HG03159 (cell line): ENCODE measurements around the gene TTLL11.
"Not testable (repeated sequence)": the region's sequence is repeated elsewhere in the genome, so short reads cannot be mapped to it uniquely, and the experiment has no call there.

Experiments
- ATAC-seq: cut with Tn5 transposase; IDR thresholded peaks from one replicate; pipeline ENCODE4 v1.9.1; 2021; ENCODE audit warnings: mild to moderate bottlenecking, moderate library complexity; ENCODE audit not compliant: unreplicated experiment

The TTLL11 gene

GRCh38 chr9:121800376-121800775 lies 292.7 kb downstream of the TTLL11 start:
- no peak for ATAC-seq

- no peak for ATAC-seq
Observed at GRCh38 chr9:121798941-121799340, 294.2 kb downstream of the TTLL11 start.

GRCh38 chr9:121797081-121797480 lies 296.0 kb downstream of the TTLL11 start:
- no peak for ATAC-seq

- ATAC-seq: not testable (repeated sequence)
Observed at GRCh38 chr9:121794334-121794733, 298.8 kb downstream of the TTLL11 start.

- ATAC-seq: not testable (repeated sequence)
Observed at GRCh38 chr9:121792476-121792875, 300.6 kb downstream of the TTLL11 start.

GRCh38 chr9:121790841-121791240 lies 302.3 kb downstream of the TTLL11 start:
- no peak for ATAC-seq

- no peak for ATAC-seq
Observed at GRCh38 chr9:121788686-121789366, 304.3 kb downstream of the TTLL11 start.

- ATAC-seq: no peak
Observed at GRCh38 chr9:121786998-121787422, 306.1 kb downstream of the TTLL11 start.

GRCh38 chr9:121786543-121786948 lies 306.6 kb downstream of the TTLL11 start:
- no peak for ATAC-seq

- ATAC-seq: no peak
Observed at GRCh38 chr9:121785673-121786542, 307.2 kb downstream of the TTLL11 start.

GRCh38 chr9:121784731-121785411 lies 308.2 kb downstream of the TTLL11 start:
- ATAC-seq: no peak

GRCh38 chr9:121783521-121784507 lies 309.3 kb downstream of the TTLL11 start:
- no peak for ATAC-seq

GRCh38 chr9:121783111-121783510 lies 310.0 kb downstream of the TTLL11 start:
- ATAC-seq: no peak

- ATAC-seq: no peak
Observed at GRCh38 chr9:121782514-121783110, 310.5 kb downstream of the TTLL11 start.

- no peak for ATAC-seq
Observed at GRCh38 chr9:121781701-121782464, 311.2 kb downstream of the TTLL11 start.

- no peak for ATAC-seq
Observed at GRCh38 chr9:121781145-121781548, 312.0 kb downstream of the TTLL11 start.

GRCh38 chr9:121780177-121781040 lies 312.7 kb downstream of the TTLL11 start:
- ATAC-seq: no peak
